Breast epithelium (tissue), 3 donors: ENCODE measurements around the gene ALOX15B.

Experiments used
- CTCF ChIP-seq, 3 donors: fragments of 450-650 bp; IDR thresholded peaks; one replicate each; pipeline ENCODE4 v1.5.1; 2016 to 2017; ENCODE audit warnings: antibody characterized with exemption in 3 of 3, mild to moderate bottlenecking in 3 of 3, moderate library complexity in 3 of 3
- POLR2A ChIP-seq: fragments of 450-650 bp; IDR thresholded peaks from one replicate; pipeline ENCODE4 v1.6.1; 2016; ENCODE audit warnings: antibody characterized with exemption, mild to moderate bottlenecking, moderate library complexity
- POLR2AphosphoS5 ChIP-seq, 3 donors: sonication (generic); formaldehyde crosslinking; IDR thresholded peaks; one replicate each; pipeline ENCODE4 v1.6.1; 2017; ENCODE audit warnings: antibody characterized with exemption in 3 of 3

GRCh38 chr17:8048736-8049135, 9.9 kb downstream of the ALOX15B start:
- TF ChIP-seq CTCF (IDR thresholded peaks at IDR 0.05) (no peak), POLR2AphosphoS5 (IDR thresholded peaks at IDR 0.05) (no peak), POLR2A (no peak)
